Caki2 (cell line): ENCODE results near the gene NINJ2. TPM values are rescaled to one million over a fixed set of nuclear protein-coding genes. Genes with fewer than 3 reads are reported as not detected.

Source experiments
- DNase-seq: peaks from one replicate; pipeline ENCODE4 v3.0.0-alpha.2; 2015; ENCODE audit warnings: low read depth
- in situ Hi-C: cut with HindIII; loops from 2 replicates; pipeline ENCODE4 v1.10.0; 2016; ENCODE audit warnings: low sequenced_read_pairs, low pct_unique_long_range_greater_than_20kb, mixed read lengths
- total RNA-seq: library from RNA; depleted of rRNA; stranded (reverse); fragments of >200 nt; shearing (Covaris generic); gene quantifications from 2 replicates; pipeline ENCODE4 v1.2.3, GENCODE V29; 2014; ENCODE audit warnings: low replicate concordance; rRNA removed

Gene NINJ2
- total RNA-seq, 1 experiment from 2014 or later = not detected

- in situ Hi-C loops = no loop called here
- DNase-seq = no peak
Observed at GRCh38 chr12:533718-534117, 129.5 kb downstream of the NINJ2 start.

GRCh38 chr12:532908-533565, 130.2 kb downstream of the NINJ2 start:
- in situ Hi-C loops = no loop called here
- DNase-seq = no peak

DNA sequence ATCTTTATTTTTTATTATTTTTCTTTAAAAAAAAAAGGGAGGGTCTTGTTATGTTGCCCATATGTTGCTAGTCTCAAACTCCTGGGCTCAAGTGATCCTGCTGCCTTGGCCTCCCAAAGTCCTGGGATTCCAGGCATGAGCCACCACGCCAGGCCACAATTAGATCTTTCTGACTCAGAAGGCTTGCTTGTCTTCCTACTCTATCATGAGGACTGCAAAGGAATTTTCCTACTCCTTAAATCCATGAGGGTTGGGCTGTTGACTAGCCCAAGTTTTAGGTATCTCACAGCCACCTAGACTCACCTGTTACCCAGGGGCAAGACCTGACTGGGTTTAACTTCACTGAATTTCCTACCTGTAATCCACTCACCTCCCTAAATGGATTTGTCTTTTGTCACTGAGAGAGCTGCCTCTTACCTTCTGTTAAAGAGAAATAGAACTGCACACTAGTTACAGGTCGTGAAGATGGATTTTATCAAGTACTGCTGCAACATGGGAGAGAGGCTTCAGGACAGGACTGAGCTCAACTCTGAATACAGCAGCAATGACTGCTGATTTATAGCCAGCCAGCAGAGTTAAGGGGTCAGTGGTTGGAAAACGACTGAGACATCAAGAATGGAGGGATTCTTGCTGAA, 131.2 kb downstream of the NINJ2 start:
- no peak for DNase-seq
- in situ Hi-C loops = no loop called here

DNA sequence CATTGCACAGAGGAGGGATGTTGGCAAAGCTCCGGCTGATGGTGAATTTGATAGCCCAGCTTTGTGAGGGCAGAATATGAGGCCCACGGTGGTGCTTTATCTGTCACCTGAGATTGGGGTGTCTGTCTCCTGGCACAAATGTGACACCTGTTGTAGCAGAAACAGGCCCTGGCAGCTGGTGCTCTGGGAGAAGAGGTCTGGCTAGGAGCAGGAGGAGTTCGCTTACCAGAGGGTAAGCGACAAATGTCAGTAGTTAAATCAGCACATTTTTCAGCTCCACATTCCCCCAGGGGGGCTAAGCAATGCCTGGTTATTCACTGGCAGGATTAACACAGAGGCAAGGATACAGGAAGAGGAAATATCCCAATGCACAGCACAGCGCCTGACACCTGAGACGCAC, 132.4 kb downstream of the NINJ2 start:
- DNase-seq = no peak
- in situ Hi-C loops = no loop called here

DNA sequence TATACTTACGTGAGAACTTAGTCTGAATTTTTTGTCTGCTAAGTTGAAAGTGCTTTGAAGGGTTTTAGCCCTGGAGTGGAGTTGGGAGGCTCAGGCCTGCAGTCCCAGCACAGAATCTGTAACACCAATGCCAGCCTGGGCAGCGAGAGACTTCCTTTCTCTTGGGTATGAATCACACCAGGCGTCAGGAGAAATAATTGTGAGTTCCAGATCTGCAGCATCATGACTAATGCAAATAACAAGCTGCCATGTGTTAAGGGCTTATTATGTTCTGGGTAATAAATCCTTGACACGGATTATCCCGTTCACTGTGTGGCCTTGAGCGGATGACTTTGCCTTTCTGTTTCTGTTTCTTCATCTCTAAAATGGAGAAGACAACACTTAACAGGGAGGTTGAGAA, 132.9 kb downstream of the NINJ2 start:
- no peak for DNase-seq
- in situ Hi-C loops = no loop called here

GRCh38 chr12:527729-528128, 135.5 kb downstream of the NINJ2 start:
- in situ Hi-C loops = no loop called here
- no peak for DNase-seq

DNA sequence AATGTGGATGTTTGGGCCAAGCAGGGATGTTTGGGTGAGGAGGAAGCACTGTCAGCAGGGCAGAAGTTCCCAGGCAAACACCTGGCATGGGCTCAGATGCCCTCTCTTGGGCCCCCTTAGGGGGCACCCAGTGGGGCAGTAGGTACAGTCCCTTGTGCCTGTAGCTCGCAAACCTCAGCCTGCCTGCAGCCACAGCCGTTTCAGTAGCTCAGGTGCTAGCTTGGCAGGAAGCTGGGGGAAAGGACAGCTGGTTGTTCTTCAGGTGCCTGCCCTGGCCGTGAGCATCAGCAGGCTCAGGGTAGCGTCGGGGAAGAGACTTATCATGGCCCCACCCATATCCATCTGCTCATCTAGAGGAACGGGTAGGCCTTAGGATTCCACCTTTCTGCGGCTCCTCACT, 136.0 kb downstream of the NINJ2 start:
- in situ Hi-C loops = no loop called here
- no peak for DNase-seq

GRCh38 chr12:526089-526488, 137.2 kb downstream of the NINJ2 start:
- no peak for DNase-seq
- in situ Hi-C loops = no loop called here

GRCh38 chr12:524167-524951, 138.9 kb downstream of the NINJ2 start:
- in situ Hi-C loops = no loop called here
- DNase-seq = no peak

- in situ Hi-C loops = no loop called here
- no peak for DNase-seq
Observed at GRCh38 chr12:522692-523378, 140.4 kb downstream of the NINJ2 start.

DNA sequence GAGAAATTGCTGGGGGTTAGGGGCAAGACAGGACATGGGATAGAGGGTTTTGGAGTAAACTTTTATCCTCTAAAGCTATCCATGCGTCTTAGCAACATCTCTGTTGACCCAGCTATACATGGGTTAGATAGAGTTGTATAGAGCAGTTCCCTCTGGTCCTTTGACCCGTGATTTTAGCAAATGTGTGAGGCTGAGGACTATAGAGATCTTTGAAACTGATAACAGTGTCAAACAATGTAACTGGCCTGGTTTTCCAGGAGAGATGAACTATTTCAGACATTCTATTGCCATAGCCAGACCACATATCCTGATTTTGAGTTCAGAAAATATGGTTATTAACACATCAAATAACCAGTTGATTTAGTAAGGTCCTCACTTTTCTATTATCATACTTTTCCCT, 143.1 kb downstream of the NINJ2 start:
- DNase-seq = no peak
- in situ Hi-C loops = no loop called here

GRCh38 chr12:517538-517937, 145.7 kb downstream of the NINJ2 start:
- in situ Hi-C loops = no loop called here
- DNase-seq = no peak

Other genes starting within 250 kb of the NINJ2 start
- 1.9 and 8.1 TPM in 2 replicates for gene B4GALNT3, start 203.5 kb downstream of the NINJ2 start, total RNA-seq
- gene WNK1, start 89.1 kb upstream of the NINJ2 start, total RNA-seq = 17.5 and 26.5 TPM in 2 replicates